Type B pancreatic cell (in vitro differentiated cells): Measurements from ENCODE around the gene SEMA3G. TPM values are rescaled to one million over a fixed set of nuclear protein-coding genes. Genes with fewer than 3 reads are reported as not detected.

ENCODE experiments used
- DNase-seq: peaks from one replicate; pipeline ENCODE4 v3.0.0; 2021; ENCODE audit warnings: mixed read lengths; ENCODE audit not compliant: unreplicated experiment; ENCODE audit errors: extremely low spot score
- H3K27ac Mint-ChIP-seq: 2 replicates; pipeline ENCODE4 v1.8.0; 2021; ENCODE audit warnings: mild to moderate bottlenecking, mixed read lengths
- H3K27me3 Mint-ChIP-seq: 2 replicates; pipeline ENCODE4 v1.8.0; 2021; ENCODE audit warnings: mixed read lengths
- H3K36me3 Mint-ChIP-seq: 2 replicates; pipeline ENCODE4 v1.8.0; 2021; ENCODE audit warnings: mixed read lengths
- H3K4me1 Mint-ChIP-seq: one replicate; pipeline ENCODE4 v1.8.0; 2021; ENCODE audit warnings: mixed read lengths; ENCODE audit not compliant: unreplicated experiment
- H3K4me3 Mint-ChIP-seq: 2 replicates; pipeline ENCODE4 v1.8.0; 2021; ENCODE audit warnings: mild to moderate bottlenecking, mixed read lengths
- H3K9me3 Mint-ChIP-seq: 2 replicates; pipeline ENCODE4 v1.8.0; 2021; ENCODE audit warnings: mixed read lengths
- total RNA-seq: library from RNA; stranded (reverse); gene quantifications from 2 replicates; pipeline ENCODE4 v1.2.1, GENCODE V29; 2021; ENCODE audit warnings: low replicate concordance
- TF ChIP-seq, protein P1 (sequence below): fragments of 200-600 bp; sonication (generic); conservative IDR thresholded peaks from 2 replicates; pipeline ENCODE4 v1.5.0; 2021; ENCODE audit warnings: antibody characterized with exemption, mild to moderate bottlenecking

The SEMA3G gene
- total RNA-seq, 1 donor from 2014 or later = 0.77 TPM

DNA sequence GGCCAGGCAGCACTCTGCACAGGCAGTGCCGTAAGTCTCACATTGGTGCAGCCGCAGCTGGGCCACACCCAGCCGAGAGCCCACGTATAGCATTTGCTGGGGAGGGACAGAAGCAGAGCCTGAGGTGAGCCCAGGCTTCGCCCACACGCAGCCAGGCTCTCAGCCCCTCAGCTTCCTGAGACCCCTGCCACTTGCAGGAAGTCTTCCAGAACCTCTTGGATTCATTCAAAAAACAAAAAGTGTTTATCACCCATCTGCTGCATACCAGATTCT, 6.9 kb downstream of the SEMA3G start:
- no peaks in the 10 kb centered on the region for H3K9me3 Mint-ChIP-seq
- no peak overlapping the region for H3K27ac Mint-ChIP-seq
- peaks cover 13% of the 10 kb centered on the region for H3K4me1 Mint-ChIP-seq
- H3K4me3 Mint-ChIP-seq = no peak overlapping the region
- no peak for DNase-seq
- TF ChIP-seq, protein P1, sequence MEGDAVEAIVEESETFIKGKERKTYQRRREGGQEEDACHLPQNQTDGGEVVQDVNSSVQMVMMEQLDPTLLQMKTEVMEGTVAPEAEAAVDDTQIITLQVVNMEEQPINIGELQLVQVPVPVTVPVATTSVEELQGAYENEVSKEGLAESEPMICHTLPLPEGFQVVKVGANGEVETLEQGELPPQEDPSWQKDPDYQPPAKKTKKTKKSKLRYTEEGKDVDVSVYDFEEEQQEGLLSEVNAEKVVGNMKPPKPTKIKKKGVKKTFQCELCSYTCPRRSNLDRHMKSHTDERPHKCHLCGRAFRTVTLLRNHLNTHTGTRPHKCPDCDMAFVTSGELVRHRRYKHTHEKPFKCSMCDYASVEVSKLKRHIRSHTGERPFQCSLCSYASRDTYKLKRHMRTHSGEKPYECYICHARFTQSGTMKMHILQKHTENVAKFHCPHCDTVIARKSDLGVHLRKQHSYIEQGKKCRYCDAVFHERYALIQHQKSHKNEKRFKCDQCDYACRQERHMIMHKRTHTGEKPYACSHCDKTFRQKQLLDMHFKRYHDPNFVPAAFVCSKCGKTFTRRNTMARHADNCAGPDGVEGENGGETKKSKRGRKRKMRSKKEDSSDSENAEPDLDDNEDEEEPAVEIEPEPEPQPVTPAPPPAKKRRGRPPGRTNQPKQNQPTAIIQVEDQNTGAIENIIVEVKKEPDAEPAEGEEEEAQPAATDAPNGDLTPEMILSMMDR = no peak
- H3K36me3 Mint-ChIP-seq = no peaks in the 10 kb centered on the region
- H3K27me3 Mint-ChIP-seq = no peaks in the 10 kb centered on the region

- H3K27ac Mint-ChIP-seq = no peak overlapping the region
- no peak overlapping the region for H3K4me3 Mint-ChIP-seq
- no peaks in the 10 kb centered on the region for H3K36me3 Mint-ChIP-seq
- DNase-seq = no peak
- TF ChIP-seq, protein P1 = no peak
- no peaks in the 10 kb centered on the region for H3K9me3 Mint-ChIP-seq
- no peaks in the 10 kb centered on the region for H3K27me3 Mint-ChIP-seq
- peaks cover 15% of the 10 kb centered on the region for H3K4me1 Mint-ChIP-seq
These were observed 7.4 kb downstream of the SEMA3G start for GRCh38 chr3:52437326-52438103.

DNA sequence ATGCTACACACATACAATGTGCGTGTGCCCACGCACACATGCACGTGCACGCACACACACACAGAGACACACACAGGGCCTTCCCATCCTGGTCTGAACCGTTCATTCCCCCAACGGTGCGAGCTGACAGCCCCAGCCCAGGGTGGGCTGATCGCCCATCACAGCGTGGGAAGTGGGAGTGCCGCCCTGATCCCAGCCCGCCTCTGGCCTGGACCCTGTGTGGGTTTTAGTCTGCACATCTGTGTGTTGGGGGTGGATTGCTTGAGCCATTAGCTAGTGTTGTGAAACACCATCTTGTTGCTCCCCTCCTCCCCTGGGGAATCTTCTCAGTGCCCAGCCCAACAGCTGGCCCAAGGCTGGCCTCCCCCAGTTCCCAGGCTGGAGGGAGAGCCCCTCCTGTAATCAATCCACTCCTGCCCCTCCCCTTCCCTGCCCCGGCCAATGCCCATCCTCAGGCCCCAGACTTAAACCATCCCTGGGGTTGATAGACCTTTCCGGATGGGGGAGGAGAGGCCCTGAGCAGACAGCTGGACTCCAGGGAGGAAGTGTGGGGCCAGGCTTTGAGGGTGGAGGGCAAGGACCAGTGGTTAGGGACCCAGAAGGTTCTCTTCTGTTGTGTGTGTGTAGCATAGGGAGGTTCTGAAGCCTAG, 8.3 kb downstream of the SEMA3G start:
- no peaks in the 10 kb centered on the region for H3K36me3 Mint-ChIP-seq
- H3K4me1 Mint-ChIP-seq = peaks cover 22% of the 10 kb centered on the region
- no peak overlapping the region for H3K4me3 Mint-ChIP-seq
- no peaks in the 10 kb centered on the region for H3K27me3 Mint-ChIP-seq
- H3K9me3 Mint-ChIP-seq = no peaks in the 10 kb centered on the region
- TF ChIP-seq, protein P1 = no peak
- no peak overlapping the region for H3K27ac Mint-ChIP-seq
- no peak for DNase-seq

DNA sequence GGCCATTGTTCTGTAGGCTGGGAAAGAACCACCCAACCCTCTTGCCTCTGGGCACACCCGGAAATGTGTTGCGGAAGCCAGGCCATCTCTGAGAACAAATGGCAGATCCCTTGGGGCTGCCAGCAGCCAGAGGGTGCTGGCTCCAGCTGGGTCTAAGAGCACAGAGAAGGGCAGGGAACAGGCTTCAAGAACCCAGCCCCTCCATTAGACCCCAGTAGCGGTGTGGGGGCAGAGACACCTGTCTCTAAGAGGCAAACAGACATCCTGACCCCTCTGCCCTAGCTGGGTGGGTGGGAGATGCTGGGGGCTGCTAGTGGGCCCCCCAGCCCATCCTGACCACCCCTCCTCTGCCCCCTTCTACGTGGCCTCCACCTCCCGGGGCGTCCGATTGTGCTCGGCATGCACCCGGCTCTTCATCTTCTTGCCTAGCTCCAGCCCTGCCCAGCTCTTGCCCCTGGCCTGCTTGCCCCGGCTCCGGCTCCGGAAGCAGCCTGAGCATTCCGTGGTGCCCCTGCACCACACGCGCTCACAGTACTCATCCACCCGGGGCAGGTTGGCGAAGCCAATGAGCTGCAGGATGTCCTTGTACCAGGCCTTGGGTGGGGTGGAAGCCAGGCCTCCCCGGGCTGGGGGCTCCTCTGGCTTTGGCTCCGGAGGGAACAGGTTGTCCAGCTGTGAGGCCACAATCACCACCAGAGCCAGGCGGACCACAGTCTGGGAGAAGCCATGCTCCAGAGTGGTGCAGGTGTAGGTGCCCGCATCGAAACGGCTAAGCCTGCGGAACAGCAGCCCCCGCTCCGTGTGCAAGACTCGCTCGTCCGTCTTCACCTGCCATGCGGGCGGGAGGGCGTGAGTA, 9.4 kb downstream of the SEMA3G start:
- Mint-ChIP-seq H3K27ac (no peak overlapping the region), H3K36me3 (no peaks in the 10 kb centered on the region), H3K4me3 (no peak overlapping the region), H3K9me3 (no peaks in the 10 kb centered on the region), H3K27me3 (no peaks in the 10 kb centered on the region), H3K4me1 (peaks cover 23% of the 10 kb centered on the region)
- DNase-seq = no peak
- TF ChIP-seq, protein P1 = no peak

DNA sequence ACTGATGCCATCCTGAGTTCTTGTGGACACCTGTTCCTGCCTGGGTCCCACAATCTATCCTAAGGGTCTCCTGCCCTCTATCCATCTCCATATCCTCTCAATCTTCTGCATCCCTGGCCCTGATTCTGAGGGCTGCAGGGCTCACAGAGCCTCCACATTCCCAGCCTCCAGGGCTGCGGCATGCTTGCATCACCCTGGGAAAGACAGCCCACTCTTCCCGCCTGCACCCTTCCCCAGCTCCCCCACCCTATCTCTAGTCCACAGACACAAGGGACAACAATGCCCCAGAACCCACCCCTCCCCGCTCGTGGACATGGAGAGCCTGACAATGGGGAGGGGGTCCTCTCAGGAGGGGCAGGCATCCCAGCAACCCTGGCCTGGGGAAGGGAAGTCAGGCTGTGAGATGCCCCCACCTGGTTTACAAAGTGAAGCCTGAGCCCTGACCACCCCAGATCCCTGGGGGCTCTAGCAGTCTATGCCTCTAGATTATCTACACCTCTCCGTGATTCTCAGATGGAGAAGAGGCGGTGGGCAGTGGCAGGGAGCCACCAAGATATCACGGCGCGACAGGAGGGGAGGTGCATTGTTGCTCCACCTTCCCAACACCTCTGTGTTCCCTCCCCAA, 10.3 kb downstream of the SEMA3G start:
- Mint-ChIP-seq H3K27ac (no peak overlapping the region), H3K4me1 (peaks cover 23% of the 10 kb centered on the region), H3K36me3 (no peaks in the 10 kb centered on the region), H3K9me3 (no peaks in the 10 kb centered on the region), H3K27me3 (no peaks in the 10 kb centered on the region), H3K4me3 (no peak overlapping the region)
- DNase-seq = no peak
- TF ChIP-seq, protein P1 = no peak
